H1 (cell line): Measurements from ENCODE around the gene AAK1. TPM values are rescaled to one million over a fixed set of nuclear protein-coding genes. Genes with fewer than 3 reads are reported as not detected.

Experiments used
- CHD7 ChIP-seq: fragments of 300-600 bp; sonication (generic); IDR thresholded peaks from 2 replicates; pipeline ENCODE4 v1.7.1; 2012; ENCODE audit warnings: low read length, moderate library complexity, mild to moderate bottlenecking, inconsistent platforms; ENCODE audit not compliant: insufficient replicate concordance
- HDAC6 ChIP-seq: IDR thresholded peaks from one replicate; pipeline ENCODE4 v1.7.1; 2012; ENCODE audit warnings: low read depth, mild to moderate bottlenecking, inconsistent platforms, low read length, moderate library complexity
- USF2 ChIP-seq: IDR thresholded peaks from 2 replicates; pipeline ENCODE4 v1.6.1; 2011; ENCODE audit warnings: low read length, improper control_type of control experiment
- ZNF274 ChIP-seq: IDR thresholded peaks from 2 replicates; pipeline ENCODE4 v1.7.0; 2012; ENCODE audit warnings: low read length, borderline replicate concordance; ENCODE audit errors: extremely low read depth
- polyA plus RNA-seq, 7 experiments: library from polyadenylated mRNA; depleted of rRNA in 3 of 7; stranded (reverse) in 5 of 7; unstranded in 2 of 7; fragments of >200 nt in 5 of 7; fragments of 200-250 nt in 2 of 7; gene quantifications; 1 replicate in 5 of 7; 2 replicates in 1 of 7; 4 replicates in 1 of 7; pipeline versions ENCODE4 v1.2.1 to v1.2.3, GENCODE V29; 2011 to 2013; ENCODE audit warnings: missing spikeins in 2 of 7, mixed read lengths in 2 of 7
- total RNA-seq: library from RNA; stranded (reverse); fragmentation: NEBNext Ultra II Directional; extraction: Animal tissue kit (Norgen Biotek cat#: 25700); gene quantifications from 2 replicates; pipeline ENCODE4 v1.2.1, GENCODE V29; 2021

AAK1 gene
- total and polyA plus RNA-seq, 2 of the 8 experiments (the other 6 are each of a cell fraction or from before 2014, with no cell fraction given): 10.0 to 40.5 TPM

GRCh38 chr2:69505710-69506109, 137.8 kb downstream of the AAK1 start (continued):
- TF ChIP-seq CHD7: no peak
- TF ChIP-seq USF2: no peak
- TF ChIP-seq ZNF274: no peak
- no peak for TF ChIP-seq HDAC6
